Stimulated activated memory B cell treated with anti-CD40 and anti-IgM and Interleukin-4, amounts not matched to agents 10 μg/mL and 1 μg/mL and 100 μg/mL, for 72 hours (primary cell): ENCODE results near the gene NEUROG1.
"Not testable (repeated sequence)": the region's sequence is repeated elsewhere in the genome, so short reads cannot be mapped to it uniquely, and the experiment has no call there.

Source experiments
- ATAC-seq: fragments of 150-1000 bp; cut with Tn5 transposase; 2 replicates; pipeline ENCODE4 v1.10.0; 2021
- H3K27ac Mint-ChIP-seq: one replicate; pipeline ENCODE4 v1.8.0; 2022; ENCODE audit warnings: mild to moderate bottlenecking, mixed read lengths
- H3K27me3 Mint-ChIP-seq: one replicate; pipeline ENCODE4 v1.8.0; 2022; ENCODE audit warnings: mixed read lengths
- H3K36me3 Mint-ChIP-seq: one replicate; pipeline ENCODE4 v1.8.0; 2022; ENCODE audit warnings: mixed read lengths
- H3K4me1 Mint-ChIP-seq: one replicate; pipeline ENCODE4 v1.8.0; 2022; ENCODE audit warnings: mixed read lengths
- H3K4me3 Mint-ChIP-seq: one replicate; pipeline ENCODE4 v1.8.0; 2022; ENCODE audit warnings: mild to moderate bottlenecking, moderate library complexity, mixed read lengths
- H3K9me3 Mint-ChIP-seq: one replicate; pipeline ENCODE4 v1.8.0; 2022; ENCODE audit warnings: mixed read lengths

Gene NEUROG1

DNA sequence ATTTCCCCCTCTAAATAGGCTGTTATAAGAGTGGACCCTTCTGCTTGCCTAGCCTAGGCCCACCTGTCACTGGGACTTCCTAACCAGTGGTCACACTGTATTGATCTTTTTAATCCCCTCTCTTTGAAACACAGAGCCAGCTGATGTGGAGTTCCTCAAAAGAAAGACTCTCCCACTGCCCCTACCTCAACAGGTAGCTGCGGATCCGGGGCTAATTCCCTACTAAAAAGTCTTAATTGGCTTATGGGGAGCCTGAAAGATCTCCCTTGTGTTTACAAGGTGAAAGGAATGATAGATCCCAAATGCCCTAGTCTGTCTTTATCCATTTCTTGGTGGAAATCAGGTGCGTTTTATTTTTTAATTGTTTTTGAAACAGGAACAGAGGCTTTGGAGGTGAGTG is 2.0 kb downstream of the NEUROG1 start:
- Mint-ChIP-seq H3K4me1 (peaks cover 7% of the 10 kb centered on the region), H3K36me3 (no peaks in the 10 kb centered on the region), H3K4me3 (no peak overlapping the region), H3K27me3 (peaks cover 70% of the 10 kb centered on the region), H3K27ac (no peak overlapping the region), H3K9me3 (peaks cover 4% of the 10 kb centered on the region)
- no peak for ATAC-seq

DNA sequence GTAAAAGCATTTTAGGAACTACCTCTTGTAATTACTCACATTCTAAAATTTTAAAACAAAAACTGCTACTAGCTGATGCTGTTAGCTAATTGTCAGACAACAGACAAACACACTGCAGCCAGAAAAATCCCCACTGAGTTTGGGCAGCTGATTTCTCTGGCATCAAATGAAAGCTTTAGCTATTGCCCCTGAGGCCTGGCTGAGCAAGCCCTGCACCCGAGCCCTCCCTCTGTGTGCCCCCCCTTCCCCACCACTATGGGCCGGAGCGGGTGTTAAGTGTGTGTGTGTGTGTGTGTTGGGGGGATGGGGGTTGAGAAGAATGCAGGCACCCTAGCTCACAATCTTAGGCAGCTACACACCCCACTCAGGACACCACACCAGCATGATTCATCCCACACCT is 2.4 kb downstream of the NEUROG1 start:
- H3K27ac Mint-ChIP-seq, result no peak overlapping the region
- no peak overlapping the region for H3K4me3 Mint-ChIP-seq
- H3K27me3 Mint-ChIP-seq, result peaks cover 66% of the 10 kb centered on the region
- H3K4me1 Mint-ChIP-seq, result peaks cover 7% of the 10 kb centered on the region
- H3K36me3 Mint-ChIP-seq, result no peaks in the 10 kb centered on the region
- H3K9me3 Mint-ChIP-seq, result peaks cover 4% of the 10 kb centered on the region
- no peak for ATAC-seq

DNA sequence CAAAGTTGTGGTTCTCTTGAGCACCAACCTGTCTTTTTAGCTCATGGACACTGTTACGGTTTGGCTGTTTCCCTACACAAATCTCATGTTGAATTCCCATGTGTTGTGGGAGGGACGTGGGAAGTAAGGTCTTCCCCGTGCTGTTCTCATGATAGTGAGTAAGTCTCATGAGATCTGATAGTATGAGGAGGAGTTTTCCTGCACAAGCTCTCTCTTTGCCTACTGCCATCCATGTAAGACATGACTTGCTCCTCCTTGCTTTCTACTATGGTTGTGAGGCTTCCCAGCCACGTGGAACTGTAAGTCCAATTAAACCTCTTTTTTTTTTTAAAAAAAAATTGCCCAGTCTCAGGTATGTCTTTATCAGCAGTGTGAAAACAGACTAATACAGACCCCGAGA is 6.2 kb downstream of the NEUROG1 start:
- H3K36me3 Mint-ChIP-seq, H3K9me3 Mint-ChIP-seq, H3K27ac Mint-ChIP-seq, ATAC-seq, H3K4me1 Mint-ChIP-seq, H3K4me3 Mint-ChIP-seq: not testable (repeated sequence)
- peaks cover 60% of the 10 kb centered on the region for H3K27me3 Mint-ChIP-seq

DNA sequence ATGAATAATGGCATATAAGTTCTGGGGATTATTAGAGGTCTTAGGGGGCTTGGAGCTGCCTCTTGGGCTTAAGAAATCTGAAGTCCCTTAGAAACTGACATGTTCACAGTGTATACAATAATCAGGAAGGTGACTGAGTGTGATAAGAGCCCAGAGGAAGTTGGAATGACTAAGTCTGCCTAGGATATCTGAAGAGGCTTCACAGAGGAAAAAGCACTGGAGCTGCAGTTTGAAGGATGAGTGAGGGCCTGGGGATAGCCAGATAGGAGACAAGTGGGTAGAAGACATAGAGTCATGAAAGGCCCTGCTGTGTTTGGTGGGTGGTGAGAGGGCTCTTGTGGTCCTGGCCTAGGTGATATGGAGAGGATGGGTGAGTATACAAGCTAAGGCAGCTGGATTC is 8.8 kb downstream of the NEUROG1 start:
- Mint-ChIP-seq H3K27ac (no peak overlapping the region), H3K4me1 (no peaks in the 10 kb centered on the region), H3K4me3 (no peak overlapping the region), H3K9me3 (peaks cover 13% of the 10 kb centered on the region), H3K27me3 (peaks cover 62% of the 10 kb centered on the region), H3K36me3 (no peaks in the 10 kb centered on the region)
- ATAC-seq, result no peak

DNA sequence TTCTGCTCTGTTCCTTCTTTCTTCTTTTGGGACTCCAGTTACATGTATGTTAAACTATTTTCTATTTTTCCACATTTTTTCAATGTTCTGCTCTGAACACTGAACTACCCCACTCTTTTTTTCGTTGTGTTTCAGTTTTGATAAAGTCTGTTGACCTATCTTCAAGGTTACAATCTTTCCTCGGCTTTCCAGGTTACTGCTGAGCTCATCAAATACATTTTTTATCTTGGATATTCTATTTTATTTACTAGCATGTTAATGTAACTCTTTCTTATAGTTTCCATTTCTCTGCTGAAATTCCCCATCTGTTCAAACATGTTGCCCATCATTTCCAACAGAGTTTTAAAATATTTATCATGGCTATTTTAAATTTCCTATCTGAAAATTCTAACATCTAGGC is 13.8 kb downstream of the NEUROG1 start:
- Mint-ChIP-seq H3K4me3 (no peak overlapping the region), H3K4me1 (no peaks in the 10 kb centered on the region), H3K9me3 (peaks cover 9% of the 10 kb centered on the region), H3K27me3 (peaks cover 85% of the 10 kb centered on the region), H3K27ac (no peak overlapping the region), H3K36me3 (no peaks in the 10 kb centered on the region)
- no peak for ATAC-seq

DNA sequence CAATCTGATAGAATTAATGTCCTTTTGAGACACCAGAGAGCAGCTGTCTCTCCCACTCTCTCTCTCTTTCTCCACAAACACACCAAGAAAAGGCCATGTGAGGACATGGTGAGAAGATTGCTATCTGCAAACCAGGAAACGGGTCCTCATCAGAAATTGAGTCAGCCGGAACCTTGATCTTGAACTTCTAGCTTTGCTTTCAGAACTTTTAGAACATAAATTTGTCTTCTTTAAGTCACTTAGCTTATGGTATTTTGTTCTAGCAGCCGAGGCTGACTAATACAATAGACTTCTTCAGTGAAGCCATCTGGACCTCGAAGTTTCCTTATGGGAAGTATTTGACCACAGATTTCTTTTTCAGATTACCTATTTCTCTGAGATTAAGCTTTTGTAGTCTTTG is 18.1 kb downstream of the NEUROG1 start:
- no peaks in the 10 kb centered on the region for H3K36me3 Mint-ChIP-seq
- H3K27me3 Mint-ChIP-seq, result peaks cover 48% of the 10 kb centered on the region
- H3K4me3 Mint-ChIP-seq, result no peak overlapping the region
- H3K27ac Mint-ChIP-seq, result no peak overlapping the region
- H3K4me1 Mint-ChIP-seq, result no peaks in the 10 kb centered on the region
- H3K9me3 Mint-ChIP-seq, result no peaks in the 10 kb centered on the region
- ATAC-seq, result no peak

DNA sequence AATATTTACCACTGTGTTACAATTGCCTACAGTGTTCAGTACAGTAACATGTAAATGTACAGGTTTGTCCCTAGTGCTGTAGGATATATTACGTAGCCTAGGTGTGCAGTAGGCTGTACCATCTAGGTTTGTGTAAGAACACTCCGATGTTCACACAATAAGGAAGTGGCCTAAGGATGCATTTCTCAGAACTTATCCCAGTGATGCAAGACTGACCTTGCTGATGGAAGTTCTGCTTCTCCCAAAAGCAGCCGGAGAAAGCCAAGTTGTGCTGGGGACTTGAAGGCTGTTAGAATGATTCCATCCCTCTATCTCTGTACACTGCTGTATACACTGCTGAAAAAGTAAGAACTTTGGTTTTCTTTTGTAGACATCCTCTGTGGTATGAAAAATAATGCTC is 21.6 kb downstream of the NEUROG1 start:
- H3K36me3 Mint-ChIP-seq, result no peaks in the 10 kb centered on the region
- H3K27me3 Mint-ChIP-seq, result peaks cover 36% of the 10 kb centered on the region
- no peak overlapping the region for H3K4me3 Mint-ChIP-seq
- no peaks in the 10 kb centered on the region for H3K4me1 Mint-ChIP-seq
- H3K9me3 Mint-ChIP-seq, result no peaks in the 10 kb centered on the region
- no peak overlapping the region for H3K27ac Mint-ChIP-seq
- no peak for ATAC-seq

DNA sequence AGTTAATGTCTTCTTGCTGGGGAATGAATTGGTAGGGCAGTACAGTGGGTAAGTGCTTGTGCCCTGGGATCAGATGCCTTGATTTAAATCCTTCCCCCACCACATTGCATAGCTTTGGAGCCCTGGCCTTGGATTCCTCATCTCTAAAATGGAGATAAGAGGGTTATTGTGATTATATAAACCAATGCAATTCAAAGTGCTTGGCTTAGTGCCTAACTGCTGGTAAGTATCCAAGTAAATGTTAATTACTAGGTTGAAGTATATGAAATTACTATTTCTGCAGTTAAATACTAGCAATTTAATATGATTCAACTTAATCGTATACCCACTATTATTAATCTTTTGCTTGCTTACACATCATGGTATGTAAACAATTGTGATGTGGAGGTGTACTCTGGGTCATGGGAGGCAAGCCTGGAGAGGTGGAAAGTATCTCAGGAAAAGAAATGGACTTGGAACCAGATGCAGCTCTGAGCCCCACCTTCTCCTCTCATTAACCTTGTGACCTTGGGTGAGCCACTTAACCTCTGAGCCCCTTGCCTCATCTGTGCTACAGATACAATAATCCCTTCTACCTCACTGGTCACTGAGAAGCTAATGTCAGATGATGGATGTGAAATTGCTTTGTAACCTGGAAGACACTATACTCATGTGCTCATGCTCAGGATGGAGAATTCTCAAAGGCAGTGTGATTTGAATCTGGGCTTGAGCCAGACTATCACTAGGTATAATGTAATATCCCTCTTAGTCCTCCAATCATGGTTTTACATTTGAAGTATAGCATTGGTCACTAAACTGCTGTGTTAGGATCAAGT is 23.8 kb downstream of the NEUROG1 start:
- Mint-ChIP-seq H3K27ac (no peak overlapping the region), H3K4me1 (no peaks in the 10 kb centered on the region), H3K36me3 (no peaks in the 10 kb centered on the region), H3K4me3 (no peak overlapping the region), H3K9me3 (no peaks in the 10 kb centered on the region), H3K27me3 (peaks cover 24% of the 10 kb centered on the region)
- no peak for ATAC-seq

DNA sequence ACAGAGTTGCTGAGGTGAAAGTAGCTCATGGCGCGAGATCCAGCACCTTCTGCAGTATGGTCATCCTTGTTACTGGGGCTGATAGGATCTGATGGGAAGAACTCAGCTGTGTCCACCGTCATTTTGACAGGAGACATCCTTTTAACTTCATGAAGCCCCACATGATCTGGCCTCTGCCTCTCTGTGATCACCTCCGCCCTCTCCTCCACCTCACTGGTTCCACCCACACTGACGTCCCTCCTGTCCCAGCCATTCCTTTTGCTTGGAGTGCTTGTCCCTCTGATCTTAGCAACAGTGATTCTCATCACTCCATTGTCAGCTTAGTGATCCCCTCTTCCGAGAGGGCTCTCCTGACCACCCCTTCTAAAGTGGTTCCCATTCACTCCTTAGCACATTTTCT is 25.8 kb downstream of the NEUROG1 start:
- ATAC-seq, result no peak
- Mint-ChIP-seq H3K4me3 (no peak overlapping the region), H3K27ac (no peak overlapping the region), H3K4me1 (no peaks in the 10 kb centered on the region), H3K27me3 (peaks cover 39% of the 10 kb centered on the region), H3K36me3 (no peaks in the 10 kb centered on the region), H3K9me3 (no peaks in the 10 kb centered on the region)

DNA sequence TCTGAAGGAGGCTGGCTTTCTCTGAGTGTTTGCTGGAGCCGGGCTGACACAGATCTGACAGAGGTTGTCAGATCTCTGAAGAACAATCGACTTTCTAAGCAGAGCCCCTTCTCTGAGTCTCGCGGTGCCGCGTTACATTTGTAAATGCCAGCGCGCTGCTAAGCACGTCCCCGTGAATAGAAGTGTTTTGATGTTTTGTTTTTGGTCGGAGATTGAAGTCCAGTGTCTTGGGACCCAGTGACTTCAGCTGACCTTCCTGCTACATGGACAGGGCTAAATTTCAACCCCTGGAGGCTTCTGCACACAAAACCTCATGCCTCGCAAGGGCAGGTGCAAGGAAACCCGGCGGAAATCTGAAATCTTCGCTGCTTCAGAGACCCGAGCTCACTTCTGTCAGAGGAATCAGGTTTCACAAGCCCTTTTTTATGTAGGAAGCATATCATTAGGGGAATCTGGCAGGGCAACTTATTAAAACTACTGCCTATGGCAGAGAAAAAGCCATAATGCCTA is 27.2 kb downstream of the NEUROG1 start:
- Mint-ChIP-seq H3K36me3 (no peaks in the 10 kb centered on the region), H3K27me3 (peaks cover 53% of the 10 kb centered on the region), H3K4me1 (no peaks in the 10 kb centered on the region), H3K9me3 (no peaks in the 10 kb centered on the region), H3K4me3 (no peak overlapping the region), H3K27ac (no peak overlapping the region)
- ATAC-seq, result no peak

DNA sequence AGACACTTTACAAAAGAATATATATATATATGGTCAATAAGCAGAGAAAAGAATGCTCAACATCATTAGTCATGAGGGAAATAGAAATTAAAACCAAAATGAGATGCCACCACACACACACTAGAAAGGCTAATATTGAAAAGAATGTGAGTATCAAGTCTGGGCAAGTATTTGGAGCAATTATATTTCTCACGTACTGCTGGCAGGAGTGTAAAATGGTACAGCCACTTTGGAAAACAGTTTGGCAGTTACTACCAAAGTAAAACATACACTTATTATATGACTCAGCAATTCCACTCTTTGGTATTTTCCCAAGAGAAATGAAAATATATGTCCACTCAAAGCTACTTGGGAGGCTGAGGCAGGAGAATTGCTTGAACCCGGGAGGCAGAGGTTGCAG is 29.8 kb downstream of the NEUROG1 start:
- no peak overlapping the region for H3K4me3 Mint-ChIP-seq
- H3K27ac Mint-ChIP-seq, result no peak overlapping the region
- H3K36me3 Mint-ChIP-seq, result no peaks in the 10 kb centered on the region
- H3K9me3 Mint-ChIP-seq, result no peaks in the 10 kb centered on the region
- no peak for ATAC-seq
- H3K27me3 Mint-ChIP-seq, result peaks cover 60% of the 10 kb centered on the region
- H3K4me1 Mint-ChIP-seq, result no peaks in the 10 kb centered on the region

DNA sequence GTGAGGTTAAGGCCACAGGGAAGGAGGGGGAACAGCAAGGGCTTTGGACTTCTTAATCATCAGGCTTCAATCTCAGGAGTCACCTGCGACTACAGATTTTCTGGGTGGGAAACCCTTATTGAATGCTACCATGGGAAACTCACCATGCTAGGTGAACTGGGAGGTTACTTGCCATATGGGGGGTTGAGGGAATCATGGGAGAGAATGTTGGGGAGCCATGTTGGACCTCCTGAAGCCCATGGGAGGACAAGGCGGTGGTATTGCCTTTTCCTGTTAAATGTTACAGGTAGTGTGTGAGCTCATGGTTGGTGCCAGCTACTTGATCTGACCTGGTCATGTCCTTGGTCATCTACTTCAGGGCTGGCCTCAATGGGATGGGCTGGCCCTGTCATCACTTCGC is 31.4 kb downstream of the NEUROG1 start:
- Mint-ChIP-seq H3K4me3 (no peak overlapping the region), H3K4me1 (no peaks in the 10 kb centered on the region), H3K27ac (no peak overlapping the region), H3K27me3 (peaks cover 49% of the 10 kb centered on the region), H3K36me3 (no peaks in the 10 kb centered on the region), H3K9me3 (no peaks in the 10 kb centered on the region)
- ATAC-seq, result no peak

DNA sequence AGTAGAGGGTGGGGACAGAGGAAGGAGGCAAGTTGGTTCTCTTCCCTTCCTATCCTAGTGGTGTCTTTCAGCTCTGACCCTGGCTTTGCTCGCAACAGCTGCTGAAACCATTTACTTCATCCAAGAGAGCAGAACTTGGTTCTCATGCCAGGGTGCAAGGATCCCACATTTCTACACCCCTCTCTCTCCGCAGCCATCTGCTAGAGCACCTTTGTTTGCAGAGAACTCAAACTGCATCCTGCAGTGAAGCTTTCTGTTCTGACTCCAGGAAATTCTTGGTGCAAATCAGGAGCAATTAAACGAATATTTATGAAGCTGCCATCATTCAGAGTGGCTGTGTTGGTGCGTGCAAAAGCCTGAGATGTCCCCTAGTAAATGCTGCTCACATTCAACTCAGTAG is 31.9 kb downstream of the NEUROG1 start:
- no peaks in the 10 kb centered on the region for H3K36me3 Mint-ChIP-seq
- H3K9me3 Mint-ChIP-seq, result no peaks in the 10 kb centered on the region
- no peak for ATAC-seq
- H3K4me3 Mint-ChIP-seq, result no peak overlapping the region
- H3K4me1 Mint-ChIP-seq, result no peaks in the 10 kb centered on the region
- peaks cover 51% of the 10 kb centered on the region for H3K27me3 Mint-ChIP-seq
- H3K27ac Mint-ChIP-seq, result no peak overlapping the region

DNA sequence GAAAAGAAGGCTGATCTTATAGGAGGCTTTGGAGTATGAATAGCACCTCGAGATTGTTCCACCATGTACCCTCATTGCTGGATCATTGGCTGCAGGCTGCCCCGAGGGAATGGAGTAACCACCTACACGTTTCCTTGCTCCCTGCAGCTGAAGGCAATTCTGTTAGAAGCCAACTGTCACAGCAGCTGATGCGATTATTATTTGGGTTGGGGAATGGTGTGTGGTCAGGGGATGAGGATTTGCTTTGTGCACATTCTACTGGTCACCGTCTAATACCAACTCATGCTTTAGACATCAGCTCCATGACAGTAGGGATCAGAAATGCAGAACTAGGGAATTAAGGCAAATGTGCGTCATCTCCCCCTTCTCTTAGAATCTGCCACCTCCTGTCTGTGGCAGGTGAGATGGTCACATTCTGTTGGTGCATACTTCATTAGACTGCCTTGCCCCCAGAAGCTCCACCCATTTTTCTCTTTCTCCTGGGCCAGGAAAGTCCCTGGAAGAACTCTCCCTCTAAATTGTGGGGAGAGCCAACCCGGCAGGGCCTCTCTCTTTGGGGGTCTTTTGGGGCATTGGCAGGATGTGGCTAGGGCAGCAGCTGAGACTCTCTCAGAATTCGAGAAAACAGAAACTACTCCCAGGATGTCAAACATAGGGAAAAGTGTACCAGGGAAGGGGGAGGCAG is 32.8 kb downstream of the NEUROG1 start:
- no peak overlapping the region for H3K27ac Mint-ChIP-seq
- H3K9me3 Mint-ChIP-seq, result no peaks in the 10 kb centered on the region
- no peaks in the 10 kb centered on the region for H3K4me1 Mint-ChIP-seq
- peaks cover 59% of the 10 kb centered on the region for H3K27me3 Mint-ChIP-seq
- ATAC-seq, result no peak
- no peak overlapping the region for H3K4me3 Mint-ChIP-seq
- no peaks in the 10 kb centered on the region for H3K36me3 Mint-ChIP-seq

DNA sequence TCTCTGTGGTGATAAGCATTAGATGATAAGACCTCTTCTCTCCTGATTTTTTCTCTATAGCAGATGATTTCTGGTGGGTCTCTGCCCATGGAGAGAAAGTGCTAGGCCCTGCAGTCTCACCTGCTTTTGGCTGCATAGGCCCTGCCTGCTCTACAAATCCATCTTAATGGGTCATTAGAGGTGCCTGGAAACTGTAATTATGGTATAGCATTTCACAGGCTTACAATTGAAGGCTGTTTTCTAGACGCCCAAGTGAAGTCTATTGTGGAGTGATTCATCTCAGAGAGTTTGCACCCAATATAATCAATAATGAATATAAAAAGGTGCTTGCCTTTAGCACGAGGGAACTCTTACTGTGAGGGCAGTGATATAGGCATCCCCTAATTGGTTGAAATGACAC is 33.8 kb downstream of the NEUROG1 start:
- no peaks in the 10 kb centered on the region for H3K4me1 Mint-ChIP-seq
- H3K27ac Mint-ChIP-seq, result no peak overlapping the region
- no peak for ATAC-seq
- H3K36me3 Mint-ChIP-seq, result no peaks in the 10 kb centered on the region
- no peaks in the 10 kb centered on the region for H3K9me3 Mint-ChIP-seq
- H3K27me3 Mint-ChIP-seq, result peaks cover 62% of the 10 kb centered on the region
- H3K4me3 Mint-ChIP-seq, result no peak overlapping the region

DNA sequence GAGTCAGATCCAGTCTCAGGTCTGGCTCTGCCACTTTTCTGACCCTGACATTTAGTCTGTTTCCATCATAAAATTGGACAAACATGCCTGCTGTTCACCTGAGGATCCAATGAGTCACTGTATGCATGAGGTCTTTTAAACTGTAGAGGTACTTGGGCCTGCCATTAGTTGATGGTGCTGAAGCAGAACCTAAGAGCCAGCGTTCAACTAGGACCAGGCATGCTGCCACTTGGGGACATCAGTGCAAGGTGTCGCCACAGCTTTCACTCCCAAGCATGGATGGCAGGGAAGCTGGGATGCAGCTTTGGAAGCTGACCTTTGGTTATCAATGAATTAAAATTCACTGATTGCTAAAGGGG is 37.1 kb downstream of the NEUROG1 start:
- Mint-ChIP-seq H3K36me3 (no peaks in the 10 kb centered on the region), H3K4me1 (no peaks in the 10 kb centered on the region), H3K9me3 (no peaks in the 10 kb centered on the region), H3K27me3 (peaks cover 39% of the 10 kb centered on the region), H3K27ac (no peak overlapping the region), H3K4me3 (no peak overlapping the region)
- no peak for ATAC-seq
